ENCODE results near the gene PKMYT1. TPM values are rescaled to one million over a fixed set of nuclear protein-coding genes. Genes with fewer than 3 reads are reported as not detected.

PKMYT1 gene
- total and polyA plus RNA-seq, 9 of the 15 experiments (the other 6 are each of a cell fraction or from before 2014, with no cell fraction given), result 8.7 to 201 (median 37.8) TPM

DNA sequence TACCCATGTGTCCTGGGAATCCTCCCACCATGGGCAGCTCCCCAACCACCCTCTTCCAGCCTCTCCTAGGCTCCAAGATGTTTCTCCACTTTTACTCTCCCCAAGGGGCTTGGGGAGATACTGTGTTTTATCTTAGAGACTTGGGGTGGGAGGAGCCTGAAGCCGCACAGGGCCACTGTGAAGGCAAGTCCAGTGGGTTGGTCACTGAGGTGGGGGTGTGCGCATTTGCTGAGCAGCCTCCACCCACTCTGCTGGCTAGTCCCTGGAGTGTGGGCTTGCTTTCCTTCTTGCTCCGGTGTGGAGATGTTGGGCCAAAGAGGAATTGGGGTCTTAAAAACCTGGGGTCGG is 28.4 kb upstream of the PKMYT1 start:
- no peaks in the 10 kb centered on the region for H3K27me3 ChIP-seq (ENCODE audit: control insufficient read depth in 2 of 2, insufficient read depth in 2 of 2, low read length in 2 of 2)
- peak overlapping the region; percentile 90 for H3K4me2 ChIP-seq (ENCODE audit: insufficient read depth, low read length)
- peak overlapping the region; percentile 90 for H3K27ac ChIP-seq (ENCODE audit: extremely low read depth, low read depth, low read length)
- CTCF ChIA-PET (ENCODE audit: low intra/inter-chr PET ratio), result no interaction called here
- 2% methylated on average over 4 of the region's 4 CpGs for WGBS (ENCODE audit: insufficient coverage, low coverage, missing lambda C conversion rate)
- peak overlapping the region; percentile 8; the same call in 1 of the 2 replicates for H3K4me3 ChIP-seq
- no peaks in the 10 kb centered on the region for H3K9me3 ChIP-seq (replicated peaks; ENCODE audit: control insufficient read depth, insufficient read depth, low read depth, low read length)
- POLR2A ChIA-PET, result interaction anchor here (0.6 to 3.2 kb wide), 5 partner anchors 11 to 494 kb away, joined by 3 to 29 read pairs (median 5); partner anchors contain the start of genes HCFC1R1, THOC6 and TNFRSF12A
- ATAC-seq (peak; percentile 67), DNase-seq (ENCODE audit: extremely low read depth in 1 of 4, low spot score in 3 of 4) (peak; percentile 64 to 92 (median 74)), FAIRE-seq (peak; percentile 97)
- in situ Hi-C loops (cut with MboI), result no loop called here
- H3K36me3 ChIP-seq (ENCODE audit: control insufficient read depth, insufficient read depth, low read length), result peaks cover 3% of the 10 kb centered on the region; the same call in 2 of the 3 replicates
- no peaks in the 10 kb centered on the region for H3K9me1 ChIP-seq (ENCODE audit: control insufficient read depth, insufficient read depth, low read length)
- H3K4me1 ChIP-seq (replicated peaks in 1 of 2; ENCODE audit: control insufficient read depth in 2 of 2, insufficient read depth in 2 of 2, low read length in 2 of 2), result peaks cover 39 to 73% of the 10 kb centered on the region in 2 experiments
- H4K20me1 ChIP-seq (replicated peaks; ENCODE audit: control insufficient read depth, insufficient read depth, low read length), result no peaks in the 10 kb centered on the region
- intact Hi-C loops (cut with micrococcal nuclease), result loop anchor here (1.0 kb wide), 1 partner anchor 12 kb away; the partner anchor contains the start of gene TNFRSF12A
- BruUV-seq (replicated peaks), result no TSS peak
- H2AFZ ChIP-seq (ENCODE audit: low read depth, low read length), result peak overlapping the region; percentile 73
- H3K9ac ChIP-seq (ENCODE audit: insufficient read depth in 1 of 2, low read depth in 2 of 2, low read length in 2 of 2), result peak overlapping the region; percentile 78 to 90
- peaks cover 22% of the 10 kb centered on the region for H3K79me2 ChIP-seq (ENCODE audit: control insufficient read depth, insufficient read depth, low read length)
- TF ChIP-seq MCM2 (IDR thresholded peaks at IDR 0.05; ENCODE audit: low read depth), result no peak
- TF ChIP-seq ATF1 (CRISPR knock-in tag; IDR thresholded peaks at IDR 0.05), result no peak
- 0 out of 2 replicates have a peak, but pooled peaks have one; percentile 18 for TF ChIP-seq ATF1 (tag; IDR thresholded peaks at IDR 0.05)
- no peak for TF ChIP-seq ZNF766 (CRISPR knock-in tag; conservative IDR thresholded peaks at IDR 0.05)
- no peak for TF ChIP-seq NFYB (IDR thresholded peaks at IDR 0.05; ENCODE audit: extremely low read depth, insufficient read length)
- TF ChIP-seq MYC (IDR thresholded peaks at IDR 0.05; ENCODE audit: low read depth, low read length), result 0 out of 2 replicates have a peak, but pooled peaks have one; percentile 3
- no peak for TF ChIP-seq MYC (CRISPR knock-in tag; IDR thresholded peaks at IDR 0.05; ENCODE audit: borderline replicate concordance, low read depth)
- no peak for TF ChIP-seq TBL1XR1 (IDR thresholded peaks at IDR 0.05; ENCODE audit: low read length in 2 of 2)
- TF ChIP-seq, protein P1, sequence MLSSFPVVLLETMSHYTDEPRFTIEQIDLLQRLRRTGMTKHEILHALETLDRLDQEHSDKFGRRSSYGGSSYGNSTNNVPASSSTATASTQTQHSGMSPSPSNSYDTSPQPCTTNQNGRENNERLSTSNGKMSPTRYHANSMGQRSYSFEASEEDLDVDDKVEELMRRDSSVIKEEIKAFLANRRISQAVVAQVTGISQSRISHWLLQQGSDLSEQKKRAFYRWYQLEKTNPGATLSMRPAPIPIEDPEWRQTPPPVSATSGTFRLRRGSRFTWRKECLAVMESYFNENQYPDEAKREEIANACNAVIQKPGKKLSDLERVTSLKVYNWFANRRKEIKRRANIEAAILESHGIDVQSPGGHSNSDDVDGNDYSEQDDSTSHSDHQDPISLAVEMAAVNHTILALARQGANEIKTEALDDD (IDR thresholded peaks at IDR 0.05), result peak; percentile 60
- TF ChIP-seq NRF1 (conservative IDR thresholded peaks at IDR 0.05 in 1 of 2, IDR thresholded peaks at IDR 0.05 in 1 of 2), result peak; percentile 75 to 79
- TF ChIP-seq POLR2A (conservative IDR thresholded peaks at IDR 0.05), result peak; percentile 64; the same call in 1 of the 2 replicates
- TF ChIP-seq PRDM10 (IDR thresholded peaks at IDR 0.05; ENCODE audit: partially characterized antibody), result peak; percentile 46
- TF ChIP-seq RCOR1 (IDR thresholded peaks at IDR 0.05; ENCODE audit: borderline replicate concordance in 1 of 2, low read depth in 2 of 2, low read length in 2 of 2), result 0 out of 4 replicates have a peak, but pooled peaks of 1 of the 2 experiments have one; percentile 2
- TF ChIP-seq GTF2E2 (tag; IDR thresholded peaks at IDR 0.05), result peak; percentile 62; the same call in 1 of the 2 replicates
- TF ChIP-seq IRF1 (CRISPR knock-in tag; IDR thresholded peaks at IDR 0.05; ENCODE audit: borderline replicate concordance), result no peak
- TF ChIP-seq JUND (IDR thresholded peaks at IDR 0.05; ENCODE audit: borderline replicate concordance, low read depth, low read length), result peak; percentile 56; the same call in 1 of the 2 replicates
- TF ChIP-seq JUND (tag; IDR thresholded peaks at IDR 0.05; ENCODE audit: borderline replicate concordance, low read depth, low read length), result no peak; the same call in 2 of the 3 replicates
- TF ChIP-seq RFX7 (CRISPR knock-in tag; IDR thresholded peaks at IDR 0.05), result no peak
- TF ChIP-seq HDAC2 (IDR thresholded peaks at IDR 0.05), result 0 out of 2 replicates have a peak, but pooled peaks have one; percentile 18
